SU-DHL-6 (cell line): ENCODE measurements around the gene CADM2.

Source experiments
- CTCF ChIP-seq: fragments of 200-600 bp; sonication (generic); IDR thresholded peaks from one replicate; pipeline ENCODE4 v1.5.1; 2017; ENCODE audit warnings: antibody characterized with exemption, mild to moderate bottlenecking, low read length, moderate library complexity; ENCODE audit not compliant: insufficient read depth, poor library complexity, severe bottlenecking
- EZH2phosphoT487 ChIP-seq: fragments of 200-600 bp; sonication (generic), shearing (Covaris generic); conservative IDR thresholded peaks from 2 replicates; pipeline ENCODE4 v1.6.1; 2018; ENCODE audit warnings: mild to moderate bottlenecking, antibody characterized with exemption, low read length, moderate library complexity, mixed read lengths

- TF ChIP-seq CTCF: no peak
- no peak for TF ChIP-seq EZH2phosphoT487
Measured at GRCh38 chr3:85576697-85577200, 618.0 kb downstream of the CADM2 start.
